ENCODE measurements around the gene CARS1.
"Not testable (repeated sequence)": the region's sequence is repeated elsewhere in the genome, so short reads cannot be mapped to it uniquely, and the experiment has no call there.

Gene CARS1

DNA sequence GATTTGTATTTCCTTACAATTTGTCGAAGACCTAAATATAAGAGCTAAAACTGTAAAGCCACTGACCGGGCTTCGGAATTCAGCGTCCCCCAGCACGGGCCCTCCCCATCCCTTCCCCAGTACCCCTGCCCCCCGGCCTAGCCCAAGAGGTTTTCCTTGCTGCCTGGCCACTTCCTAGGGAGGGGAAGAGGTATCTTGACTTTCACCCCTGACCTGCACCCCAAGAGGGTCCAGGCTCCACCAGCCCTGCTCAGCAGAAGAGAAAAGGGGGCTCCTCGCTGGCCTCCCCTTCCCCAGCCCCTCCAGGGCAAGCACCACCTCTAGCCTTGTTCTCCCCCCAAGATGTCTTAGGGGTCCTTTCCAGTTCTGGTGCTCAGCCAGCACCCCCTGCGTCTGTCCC lies 26.1 kb upstream of the CARS1 start:
- Mint-ChIP-seq H3K9me3 (peaks cover 2 to 4% of the 10 kb centered on the region in 2 donors), H3K4me3 (no peak overlapping the region), H3K27me3 (peaks cover 13 to 22% of the 10 kb centered on the region in 2 donors), H3K4me1 (no peaks in the 10 kb centered on the region), H3K36me3 (no peaks in the 10 kb centered on the region), H3K27ac (no peak overlapping the region)
- ATAC-seq (replicated peaks) (no peak), DNase-seq (no peak)

DNA sequence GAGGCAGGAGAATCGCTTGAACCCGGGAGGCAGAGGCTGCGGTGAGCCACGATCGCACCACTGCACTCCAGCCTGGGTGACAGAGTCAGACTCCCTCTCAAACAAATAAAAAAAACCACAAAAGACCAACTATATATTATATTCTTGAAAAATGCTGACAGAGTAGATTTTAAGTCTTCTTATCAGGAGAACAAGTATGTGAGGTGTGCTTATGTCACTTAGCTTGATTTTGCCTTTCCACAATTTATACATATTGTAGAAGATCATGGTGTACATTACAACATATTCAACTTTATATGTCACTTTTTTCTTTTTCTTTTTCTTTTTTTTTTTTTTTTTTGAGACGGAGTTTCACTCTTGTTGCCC lies 24.1 kb upstream of the CARS1 start:
- H3K27ac Mint-ChIP-seq, result no peak overlapping the region
- ATAC-seq (replicated peaks), result no peak
- peaks cover 2 to 4% of the 10 kb centered on the region in 2 donors for H3K9me3 Mint-ChIP-seq
- H3K4me3 Mint-ChIP-seq, result no peak overlapping the region
- no peak for DNase-seq
- no peaks in the 10 kb centered on the region for H3K4me1 Mint-ChIP-seq
- no peaks in the 10 kb centered on the region for H3K36me3 Mint-ChIP-seq
- peaks cover 25 to 26% of the 10 kb centered on the region in 2 donors for H3K27me3 Mint-ChIP-seq

DNA sequence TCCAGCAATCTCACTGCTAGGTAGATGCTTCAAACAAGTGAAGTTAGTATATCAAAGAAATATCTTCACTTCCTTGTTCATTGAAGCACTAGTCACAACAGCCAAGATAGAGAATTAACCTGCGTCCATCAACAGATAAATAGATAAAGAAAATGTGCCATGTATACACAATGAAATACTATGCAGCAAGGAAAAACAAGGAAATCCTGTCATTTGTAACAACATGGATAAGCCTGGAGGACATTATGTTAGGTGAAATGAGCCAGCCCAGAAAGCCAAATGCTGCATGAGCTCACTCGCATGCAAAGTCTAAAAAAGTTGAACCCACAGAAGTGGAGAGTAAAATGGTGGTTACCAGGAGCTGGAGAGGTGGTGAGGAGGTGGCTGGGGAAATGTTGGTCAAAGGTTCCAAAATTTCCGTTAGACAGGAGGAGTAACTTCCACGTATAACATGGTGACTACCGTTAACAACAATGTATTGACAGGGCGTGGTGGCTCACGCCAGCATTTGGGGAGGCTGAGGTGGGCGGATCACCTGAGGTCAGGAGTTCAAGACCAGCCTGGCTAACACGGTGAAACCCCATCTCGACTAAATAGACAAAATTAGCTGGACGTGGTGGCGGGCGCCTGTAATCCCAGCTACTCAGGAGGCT lies 23.6 kb upstream of the CARS1 start:
- no peak overlapping the region for H3K27ac Mint-ChIP-seq
- no peak overlapping the region for H3K4me3 Mint-ChIP-seq
- DNase-seq (no peak), ATAC-seq (replicated peaks) (no peak)
- H3K4me1 Mint-ChIP-seq, result no peaks in the 10 kb centered on the region
- H3K9me3 Mint-ChIP-seq, result peaks cover 2 to 4% of the 10 kb centered on the region in 2 donors
- H3K36me3 Mint-ChIP-seq, result no peaks in the 10 kb centered on the region
- H3K27me3 Mint-ChIP-seq, result peaks cover 24 to 25% of the 10 kb centered on the region in 2 donors

DNA sequence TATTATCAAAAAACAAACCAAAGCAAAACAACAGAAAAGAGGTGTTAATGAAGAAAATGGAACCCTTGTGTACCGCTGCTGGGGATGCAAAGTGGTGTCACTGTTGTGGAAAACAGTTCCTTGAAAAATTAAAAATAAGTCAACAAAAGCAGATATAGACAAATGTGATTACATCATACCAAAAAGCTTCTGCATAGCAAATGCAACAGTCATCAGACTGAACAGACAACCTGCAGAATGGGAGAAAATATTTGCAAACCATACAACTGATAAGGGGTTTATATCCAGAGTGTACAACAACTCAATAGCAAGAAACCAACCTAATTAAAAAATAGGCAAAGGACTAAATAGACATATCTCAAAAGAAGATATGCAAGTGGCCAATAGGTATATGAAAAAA lies 22.9 kb upstream of the CARS1 start:
- Mint-ChIP-seq H3K27ac (no peak overlapping the region), H3K36me3 (no peaks in the 10 kb centered on the region), H3K4me1 (no peaks in the 10 kb centered on the region), H3K9me3 (peaks cover 2 to 4% of the 10 kb centered on the region in 2 donors), H3K27me3 (peaks cover 20 to 25% of the 10 kb centered on the region in 2 donors), H3K4me3 (no peak overlapping the region)
- ATAC-seq (replicated peaks) (no peak), DNase-seq (no peak)

DNA sequence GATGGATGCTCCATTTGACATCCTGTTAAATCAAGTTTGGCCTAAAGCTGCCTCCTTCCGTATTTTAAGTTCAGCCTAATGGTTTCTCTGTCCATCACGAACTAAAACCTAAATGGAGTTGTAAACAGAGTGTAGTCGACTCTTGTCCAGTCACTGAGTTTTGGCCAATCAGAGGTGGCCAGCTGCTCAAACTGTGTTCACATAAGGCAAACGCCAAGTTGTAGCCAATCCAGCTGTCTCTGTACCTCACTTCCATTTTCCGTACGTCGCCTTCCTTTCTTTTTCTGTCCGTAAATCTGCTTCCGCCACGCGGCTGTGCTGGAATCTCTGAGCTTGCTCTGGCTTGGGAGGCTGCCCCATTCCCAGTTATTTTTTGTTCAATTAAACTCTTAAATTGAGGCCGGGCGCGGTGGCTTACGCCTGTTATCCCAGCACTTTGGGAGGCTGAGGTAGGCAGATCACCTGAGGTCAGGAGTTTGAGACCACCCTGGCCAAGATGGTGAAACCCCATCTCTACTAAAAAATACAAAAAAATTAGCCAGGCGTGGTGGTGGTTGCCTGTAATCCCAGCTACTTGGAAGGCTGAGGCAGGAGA lies 20.7 kb upstream of the CARS1 start:
- DNase-seq (no peak), ATAC-seq (replicated peaks) (no peak)
- no peaks in the 10 kb centered on the region for H3K36me3 Mint-ChIP-seq
- H3K27ac Mint-ChIP-seq, result no peak overlapping the region
- H3K9me3 Mint-ChIP-seq, result peaks cover 2 to 4% of the 10 kb centered on the region in 2 donors
- peaks cover 0 to 2% of the 10 kb centered on the region in 2 donors for H3K4me1 Mint-ChIP-seq
- peaks cover 9 to 25% of the 10 kb centered on the region in 2 donors for H3K27me3 Mint-ChIP-seq
- no peak overlapping the region for H3K4me3 Mint-ChIP-seq

DNA sequence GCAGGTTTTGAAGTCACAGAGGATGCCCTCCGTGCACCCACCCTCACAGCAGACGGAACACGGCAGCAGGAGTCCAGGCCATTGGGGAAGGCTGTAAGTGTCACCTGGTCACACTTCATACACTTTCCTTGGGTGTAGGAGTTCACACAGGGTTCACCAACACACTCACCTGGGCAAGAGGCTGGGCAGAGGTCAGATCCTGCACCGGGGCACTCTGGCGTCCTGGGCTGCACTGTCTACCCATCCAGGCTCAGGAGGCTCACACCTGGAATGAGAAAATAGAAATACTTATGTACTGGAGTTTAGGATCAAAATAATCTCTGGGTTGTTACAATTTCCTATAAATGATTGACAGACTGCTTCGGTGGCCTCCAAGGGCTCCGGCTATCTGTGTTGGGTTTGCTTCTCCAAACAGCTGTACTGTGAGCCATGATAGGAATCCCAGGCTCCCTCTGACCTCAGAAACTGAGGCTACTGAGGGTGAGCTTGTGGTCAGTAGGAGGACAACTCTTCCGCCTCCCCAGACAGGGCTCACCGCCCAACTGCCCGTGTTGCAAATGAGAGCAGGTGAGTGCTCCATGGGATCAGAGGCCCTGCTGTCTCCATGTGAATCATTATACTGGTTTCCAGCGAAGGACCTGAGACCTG lies 20.1 kb upstream of the CARS1 start:
- H3K36me3 Mint-ChIP-seq, result no peaks in the 10 kb centered on the region
- H3K4me3 Mint-ChIP-seq, result no peak overlapping the region
- peaks cover 9 to 25% of the 10 kb centered on the region in 2 donors for H3K27me3 Mint-ChIP-seq
- H3K4me1 Mint-ChIP-seq, result peaks cover 0 to 2% of the 10 kb centered on the region in 2 donors
- no peak overlapping the region for H3K27ac Mint-ChIP-seq
- no peak for DNase-seq
- no peak for ATAC-seq (replicated peaks)
- peaks cover 2 to 4% of the 10 kb centered on the region in 2 donors for H3K9me3 Mint-ChIP-seq

DNA sequence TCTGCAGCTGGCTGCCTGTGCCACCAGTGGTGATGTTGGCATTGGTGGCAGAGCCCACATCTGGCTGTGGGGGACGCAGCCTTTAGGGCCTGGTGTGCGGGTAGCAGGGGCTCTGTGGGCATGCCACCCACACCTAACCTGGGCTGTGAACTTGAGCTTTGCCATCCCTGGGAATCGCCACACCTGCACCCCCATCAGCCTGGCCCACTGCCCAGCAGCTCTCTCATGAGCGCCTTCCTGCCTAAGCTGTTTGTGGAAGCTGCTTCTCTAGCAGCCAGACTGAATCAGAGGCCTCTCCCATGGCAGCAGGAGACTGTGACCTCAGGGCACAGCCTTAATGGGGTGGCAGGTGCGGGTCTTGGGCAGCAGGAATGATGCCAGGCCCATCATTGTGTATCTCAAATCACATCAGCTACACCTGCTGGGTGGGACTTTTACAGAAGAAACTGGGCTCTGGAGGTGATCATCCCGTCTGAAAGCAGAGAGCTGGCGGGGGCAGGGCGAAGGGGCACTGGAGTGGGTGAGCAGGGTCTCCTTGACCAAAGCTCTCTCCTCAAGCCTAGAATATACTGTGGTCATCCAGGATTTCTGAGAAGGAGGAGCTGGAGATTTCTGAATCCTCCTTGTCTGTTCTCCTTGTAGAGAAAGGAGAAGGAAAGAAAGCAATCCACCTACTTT lies 17.8 kb upstream of the CARS1 start:
- Mint-ChIP-seq H3K4me3 (no peak overlapping the region), H3K4me1 (peaks cover 0 to 2% of the 10 kb centered on the region in 2 donors), H3K36me3 (no peaks in the 10 kb centered on the region), H3K9me3 (no peaks in the 10 kb centered on the region), H3K27me3 (peaks cover 5 to 20% of the 10 kb centered on the region in 2 donors), H3K27ac (no peak overlapping the region)
- no peak for ATAC-seq (replicated peaks)
- DNase-seq, result no peak

DNA sequence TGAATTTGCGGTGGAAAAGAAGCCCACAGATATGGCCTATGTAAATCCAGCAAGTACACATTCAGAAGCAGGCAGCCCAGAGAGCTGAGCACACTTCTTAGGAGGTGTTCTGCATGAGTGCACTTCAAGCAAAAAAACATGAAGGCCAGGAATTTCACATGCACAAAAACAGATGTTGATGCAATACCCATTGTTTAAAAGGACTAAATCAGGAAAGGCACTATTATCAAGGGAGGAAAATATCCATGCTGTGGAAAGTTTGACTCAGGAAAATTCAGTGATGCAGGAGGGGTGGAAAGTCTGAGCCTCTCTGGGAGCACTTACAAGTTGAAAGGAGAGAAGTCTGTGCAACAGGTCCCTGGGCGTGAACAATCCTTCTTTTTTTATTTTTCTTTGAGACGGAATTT lies 15.8 kb upstream of the CARS1 start:
- H3K9me3 Mint-ChIP-seq, result no peaks in the 10 kb centered on the region
- H3K4me1 Mint-ChIP-seq, result peaks cover 0 to 2% of the 10 kb centered on the region in 2 donors
- ATAC-seq (replicated peaks), result no peak
- no peak overlapping the region for H3K27ac Mint-ChIP-seq
- H3K4me3 Mint-ChIP-seq, result no peak overlapping the region
- peaks cover 8 to 24% of the 10 kb centered on the region in 2 donors for H3K27me3 Mint-ChIP-seq
- DNase-seq, result no peak
- no peaks in the 10 kb centered on the region for H3K36me3 Mint-ChIP-seq

DNA sequence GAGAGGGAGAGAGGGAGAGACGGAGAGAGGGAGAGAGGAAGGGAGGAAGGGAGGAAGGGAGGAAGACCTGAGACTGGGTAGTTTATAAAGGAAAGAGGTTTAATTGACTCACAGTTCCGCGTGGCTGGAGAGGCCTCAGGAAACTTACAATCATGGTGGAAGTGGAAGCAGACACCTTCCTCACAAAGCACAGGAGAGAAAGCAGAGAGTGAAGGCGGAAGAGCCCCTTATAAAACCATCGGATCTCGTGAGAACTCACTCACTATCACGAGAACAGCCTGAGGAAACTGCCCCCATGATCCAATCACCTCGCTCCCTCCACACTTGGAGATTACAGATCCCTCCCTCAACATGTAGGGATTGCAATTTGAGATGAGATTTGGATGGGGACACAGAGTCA lies 12.2 kb upstream of the CARS1 start:
- DNase-seq (no peak), ATAC-seq (replicated peaks) (no peak)
- peaks cover 0 to 2% of the 10 kb centered on the region in 2 donors for H3K4me1 Mint-ChIP-seq
- H3K4me3 Mint-ChIP-seq, result no peak overlapping the region
- H3K27ac Mint-ChIP-seq, result no peak overlapping the region
- peaks cover 19 to 33% of the 10 kb centered on the region in 2 donors for H3K27me3 Mint-ChIP-seq
- H3K36me3 Mint-ChIP-seq, result peaks cover 0 to 2% of the 10 kb centered on the region in 2 donors
- H3K9me3 Mint-ChIP-seq, result peaks cover 0 to 2% of the 10 kb centered on the region in 2 donors

DNA sequence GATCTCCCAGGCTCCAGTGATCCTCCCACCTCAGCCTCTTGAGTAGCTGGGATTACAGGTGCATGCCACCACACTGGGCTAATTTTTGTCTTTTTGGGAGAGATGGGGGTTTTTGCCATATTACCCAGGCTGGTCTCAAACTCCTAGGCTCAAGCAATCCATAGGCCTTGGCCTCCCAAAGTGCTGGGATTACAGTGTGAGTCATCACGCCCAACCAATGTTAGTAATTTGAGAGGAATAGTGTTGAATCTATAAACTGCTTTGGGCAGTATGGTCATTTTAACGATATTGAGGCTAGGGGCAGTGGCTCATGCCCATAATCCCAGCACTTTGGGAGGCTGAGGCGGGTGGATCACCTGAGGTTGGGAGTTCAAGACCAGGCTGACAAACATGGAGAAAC lies 9.1 kb upstream of the CARS1 start:
- H3K27ac Mint-ChIP-seq; DNase-seq; H3K36me3 Mint-ChIP-seq; H3K4me3 Mint-ChIP-seq; ATAC-seq (replicated peaks); H3K9me3 Mint-ChIP-seq: not testable (repeated sequence)
- H3K27me3 Mint-ChIP-seq, result peaks cover 27 to 41% of the 10 kb centered on the region in 2 donors
- peaks cover 4 to 10% of the 10 kb centered on the region in 2 donors for H3K4me1 Mint-ChIP-seq

DNA sequence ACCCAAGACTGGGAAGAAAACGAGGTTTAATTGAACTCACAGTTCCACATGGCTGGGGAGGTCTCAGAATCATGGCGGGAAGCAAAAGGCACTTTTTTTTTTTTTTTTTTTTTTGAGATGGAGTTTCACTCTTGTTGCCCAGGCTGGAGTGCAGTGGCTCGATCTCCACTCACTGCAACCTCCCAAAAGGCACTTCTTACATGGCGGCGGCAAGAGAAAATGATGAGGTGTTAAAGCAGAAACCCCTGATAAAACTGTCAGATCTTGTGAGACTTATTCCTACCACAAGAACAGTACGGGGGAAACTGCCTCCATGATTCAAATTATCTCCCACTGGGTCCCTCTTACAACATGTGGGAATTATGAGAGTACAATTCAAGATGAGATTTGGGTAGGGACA lies 7.5 kb upstream of the CARS1 start:
- not testable (repeated sequence) for ATAC-seq (replicated peaks); H3K27ac Mint-ChIP-seq; H3K9me3 Mint-ChIP-seq; H3K4me3 Mint-ChIP-seq; DNase-seq; H3K36me3 Mint-ChIP-seq
- peaks cover 27 to 35% of the 10 kb centered on the region in 2 donors for H3K27me3 Mint-ChIP-seq
- H3K4me1 Mint-ChIP-seq, result peaks cover 4 to 10% of the 10 kb centered on the region in 2 donors

DNA sequence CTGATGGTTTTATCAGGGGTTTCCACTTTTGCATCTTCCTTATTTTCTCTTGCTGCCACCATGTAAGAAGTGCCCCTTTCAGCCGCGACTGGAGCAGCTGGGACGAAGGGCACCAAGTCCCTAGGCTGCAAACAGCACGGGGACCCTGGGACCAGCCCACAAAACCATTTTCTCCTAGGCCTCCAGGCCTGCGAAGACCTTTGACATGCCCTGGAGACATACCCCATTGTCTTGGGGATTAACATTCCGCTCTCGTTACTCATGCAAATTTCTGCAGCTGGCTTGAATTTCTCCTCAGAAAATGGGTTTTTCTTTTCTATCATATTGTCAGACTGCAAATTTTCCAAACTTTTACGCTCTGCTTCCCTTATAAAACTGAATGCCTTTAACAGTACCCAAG lies 6.7 kb upstream of the CARS1 start:
- DNase-seq; H3K36me3 Mint-ChIP-seq; ATAC-seq (replicated peaks); H3K9me3 Mint-ChIP-seq; H3K4me3 Mint-ChIP-seq; H3K27ac Mint-ChIP-seq: not testable (repeated sequence)
- peaks cover 22 to 35% of the 10 kb centered on the region in 2 donors for H3K27me3 Mint-ChIP-seq
- peaks cover 4 to 10% of the 10 kb centered on the region in 2 donors for H3K4me1 Mint-ChIP-seq

DNA sequence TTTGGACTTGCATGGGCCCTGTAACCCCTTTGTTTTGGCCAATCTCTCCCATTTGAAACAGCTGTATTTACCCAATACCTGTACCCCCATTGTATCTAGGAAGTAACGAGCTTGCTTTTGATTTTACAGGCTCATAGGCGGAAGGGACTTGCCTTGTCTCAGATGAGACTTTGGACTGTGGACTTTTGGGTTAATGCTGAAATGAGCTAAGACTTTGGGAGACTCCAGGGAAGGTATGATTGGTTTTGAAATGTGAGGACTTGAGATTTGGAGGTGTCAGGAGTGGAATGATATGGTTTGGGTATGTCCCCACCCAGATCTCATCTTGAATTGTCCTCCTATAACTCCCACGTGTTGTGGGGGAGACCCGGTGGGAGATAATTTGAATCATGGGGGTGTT lies 6.2 kb upstream of the CARS1 start:
- peaks cover 4 to 10% of the 10 kb centered on the region in 2 donors for H3K4me1 Mint-ChIP-seq
- H3K9me3 Mint-ChIP-seq; ATAC-seq (replicated peaks); H3K4me3 Mint-ChIP-seq; H3K36me3 Mint-ChIP-seq; DNase-seq; H3K27ac Mint-ChIP-seq: not testable (repeated sequence)
- H3K27me3 Mint-ChIP-seq, result peaks cover 22 to 32% of the 10 kb centered on the region in 2 donors

DNA sequence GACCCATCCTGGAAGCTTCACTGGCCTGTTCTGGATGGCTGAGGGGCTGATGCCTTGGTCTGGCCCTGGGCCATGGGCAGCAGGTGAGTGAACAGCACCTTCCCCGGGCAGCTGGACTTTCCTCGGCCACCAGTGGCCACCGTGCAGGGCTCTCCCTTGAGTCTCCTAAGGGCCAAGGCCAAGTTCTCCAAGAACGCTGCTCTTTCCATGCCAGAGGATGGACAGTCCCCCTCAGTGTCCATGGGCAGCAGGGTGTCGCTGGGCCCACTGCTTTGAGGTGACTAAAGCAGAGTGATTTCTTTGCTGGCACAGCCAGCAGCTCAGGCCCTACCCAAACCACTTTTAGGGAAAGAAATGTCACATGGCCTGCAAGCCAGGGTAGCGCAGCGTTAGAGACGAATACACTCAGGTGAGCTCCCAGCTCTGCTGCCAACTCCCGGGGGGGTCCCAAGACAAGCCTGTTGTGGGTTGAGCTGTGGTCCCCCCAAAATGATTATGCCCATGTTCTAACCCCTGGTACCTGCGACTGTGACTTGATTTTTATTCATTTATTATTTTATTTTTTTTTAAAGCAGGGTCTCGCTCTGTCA lies 3.3 kb upstream of the CARS1 start:
- peaks cover 0 to 9% of the 10 kb centered on the region in 2 donors for H3K36me3 Mint-ChIP-seq
- peaks cover 13 to 29% of the 10 kb centered on the region in 2 donors for H3K4me1 Mint-ChIP-seq
- H3K27me3 Mint-ChIP-seq, result peaks cover 9 to 12% of the 10 kb centered on the region in 2 donors
- no peak overlapping the region for H3K4me3 Mint-ChIP-seq
- no peak for ATAC-seq (replicated peaks)
- H3K9me3 Mint-ChIP-seq, result peaks cover 0 to 7% of the 10 kb centered on the region in 2 donors
- H3K27ac Mint-ChIP-seq, result no peak overlapping the region
- DNase-seq, result no peak
